Activated CD8-positive, alpha-beta T cell treated with anti-CD3 and anti-CD28 coated beads for 36 hours (primary cell): ENCODE results near the gene CLEC1A. TPM values are rescaled to one million over a fixed set of nuclear protein-coding genes. Genes with fewer than 3 reads are reported as not detected.

Source experiments
- ATAC-seq: fragments of 200-7000 bp; cut with Tn5 transposase; one replicate; pipeline ENCODE4 v1.10.0; 2021; ENCODE audit warnings: mild to moderate bottlenecking, moderate library complexity
- CTCF ChIA-PET: fragments of 350-600 bp; sonication (Branson Sonifier 250); formaldehyde crosslinking; loops from one replicate; lab custom pipeline; 2021; ENCODE audit warnings: antibody characterized with exemption; lab: Charles Lee
- POLR2A ChIA-PET: fragments of 350-600 bp; sonication (Branson Sonifier 250); formaldehyde crosslinking; loops from one replicate; lab custom pipeline; 2021; ENCODE audit warnings: antibody characterized with exemption; lab: Charles Lee
- DNase-seq: peaks from one replicate; pipeline ENCODE4 v3.0.0-alpha.2; 2020
- H3K27ac Mint-ChIP-seq: one replicate; pipeline ENCODE4 v1.8.0; 2021; ENCODE audit warnings: mild to moderate bottlenecking, mixed read lengths
- H3K27me3 Mint-ChIP-seq: one replicate; pipeline ENCODE4 v1.8.0; 2021; ENCODE audit warnings: mixed read lengths
- H3K36me3 Mint-ChIP-seq: one replicate; pipeline ENCODE4 v1.8.0; 2021; ENCODE audit warnings: low read depth, mixed read lengths
- H3K4me1 Mint-ChIP-seq: one replicate; pipeline ENCODE4 v1.8.0; 2021; ENCODE audit warnings: low read depth, mixed read lengths
- H3K4me3 Mint-ChIP-seq: one replicate; pipeline ENCODE4 v1.8.0; 2021; ENCODE audit warnings: mild to moderate bottlenecking, moderate library complexity, mixed read lengths
- H3K9me3 Mint-ChIP-seq: one replicate; pipeline ENCODE4 v1.8.0; 2021; ENCODE audit warnings: mixed read lengths
- intact Hi-C: fragments of 100-400 bp; cut with micrococcal nuclease; formaldehyde crosslinking; loops from one replicate; pipeline ENCODE4 v1.10.0; 2022
- total RNA-seq, 2 experiments: library from RNA; stranded (reverse); gene quantifications; one replicate each; pipeline ENCODE4 v1.2.3, GENCODE V29; 2021
- TF ChIP-seq, protein P1 (sequence below): fragments of 200-600 bp; IDR thresholded peaks from one replicate; pipeline ENCODE4 v1.8.0; 2022; ENCODE audit warnings: antibody characterized with exemption, mild to moderate bottlenecking

Gene CLEC1A
- total RNA-seq, 2 experiments from 2014 or later, result not detected

GRCh38 chr12:10136637-10137205 is 37.9 kb upstream of the CLEC1A start:
- CTCF ChIA-PET, result interaction anchor here (0.7 to 1.7 kb wide), 5 partner anchors 17 to 325 kb away, joined by 3 to 6 read pairs (median 3); no protein-coding TSS in a partner anchor
- intact Hi-C loops, result loop anchor here (10.0 kb wide), 2 partner anchors 192 to 392 kb away; no protein-coding TSS in a partner anchor
- POLR2A ChIA-PET, result interaction anchor here (0.6 to 0.8 kb wide), 2 partner anchors 63 to 385 kb away, joined by 3 read pairs; no protein-coding TSS in a partner anchor
- no peaks in the 10 kb centered on the region for H3K9me3 Mint-ChIP-seq
- DNase-seq (no peak), ATAC-seq (no peak)
- peaks cover 8% of the 10 kb centered on the region for H3K27me3 Mint-ChIP-seq
- no peak overlapping the region for H3K4me3 Mint-ChIP-seq
- H3K36me3 Mint-ChIP-seq, result no peaks in the 10 kb centered on the region
- TF ChIP-seq, protein P1, sequence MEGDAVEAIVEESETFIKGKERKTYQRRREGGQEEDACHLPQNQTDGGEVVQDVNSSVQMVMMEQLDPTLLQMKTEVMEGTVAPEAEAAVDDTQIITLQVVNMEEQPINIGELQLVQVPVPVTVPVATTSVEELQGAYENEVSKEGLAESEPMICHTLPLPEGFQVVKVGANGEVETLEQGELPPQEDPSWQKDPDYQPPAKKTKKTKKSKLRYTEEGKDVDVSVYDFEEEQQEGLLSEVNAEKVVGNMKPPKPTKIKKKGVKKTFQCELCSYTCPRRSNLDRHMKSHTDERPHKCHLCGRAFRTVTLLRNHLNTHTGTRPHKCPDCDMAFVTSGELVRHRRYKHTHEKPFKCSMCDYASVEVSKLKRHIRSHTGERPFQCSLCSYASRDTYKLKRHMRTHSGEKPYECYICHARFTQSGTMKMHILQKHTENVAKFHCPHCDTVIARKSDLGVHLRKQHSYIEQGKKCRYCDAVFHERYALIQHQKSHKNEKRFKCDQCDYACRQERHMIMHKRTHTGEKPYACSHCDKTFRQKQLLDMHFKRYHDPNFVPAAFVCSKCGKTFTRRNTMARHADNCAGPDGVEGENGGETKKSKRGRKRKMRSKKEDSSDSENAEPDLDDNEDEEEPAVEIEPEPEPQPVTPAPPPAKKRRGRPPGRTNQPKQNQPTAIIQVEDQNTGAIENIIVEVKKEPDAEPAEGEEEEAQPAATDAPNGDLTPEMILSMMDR, result no peak
- H3K4me1 Mint-ChIP-seq, result peaks cover 2% of the 10 kb centered on the region
- no peak overlapping the region for H3K27ac Mint-ChIP-seq

DNA sequence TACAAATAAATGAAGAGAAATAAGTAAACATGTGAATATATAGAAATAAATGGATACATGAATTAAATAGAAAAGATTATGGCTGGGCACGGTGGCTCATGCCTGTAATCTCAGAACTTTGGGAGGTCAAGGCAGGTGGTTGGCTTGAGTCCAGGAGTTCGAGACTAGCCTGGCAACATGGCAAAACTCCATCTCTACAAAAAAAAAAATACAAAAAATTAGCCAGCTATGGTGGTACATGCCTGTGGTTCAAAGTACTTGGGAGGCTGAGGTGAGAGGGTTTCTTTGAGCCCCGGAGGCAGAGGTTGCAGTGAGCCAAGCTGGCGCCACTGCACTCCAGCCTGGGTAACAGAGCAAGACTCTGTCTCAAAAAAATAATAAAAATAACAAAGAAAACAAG is 36.3 kb upstream of the CLEC1A start:
- DNase-seq (no peak), ATAC-seq (no peak)
- ChIA-PET CTCF (interaction anchor here (0.6 to 1.1 kb wide), 2 partner anchors 321 to 385 kb away, joined by 3 read pairs; no protein-coding TSS in a partner anchor), POLR2A (no interaction called here)
- intact Hi-C loops, result loop anchor here (10.0 kb wide), 2 partner anchors 190 to 390 kb away; no protein-coding TSS in a partner anchor
- Mint-ChIP-seq H3K9me3 (no peaks in the 10 kb centered on the region), H3K4me1 (peaks cover 9% of the 10 kb centered on the region), H3K27ac (no peak overlapping the region), H3K27me3 (peaks cover 10% of the 10 kb centered on the region), H3K36me3 (no peaks in the 10 kb centered on the region), H3K4me3 (no peak overlapping the region)
- TF ChIP-seq, protein P1, result no peak

GRCh38 chr12:10132850-10133370 is 34.1 kb upstream of the CLEC1A start:
- H3K36me3 Mint-ChIP-seq, result no peaks in the 10 kb centered on the region

GRCh38 chr12:10131111-10131690 is 32.4 kb upstream of the CLEC1A start:
- peaks cover 13% of the 10 kb centered on the region for H3K4me1 Mint-ChIP-seq
- no peaks in the 10 kb centered on the region for H3K36me3 Mint-ChIP-seq
- ChIA-PET POLR2A (interaction anchor here (0.9 kb wide), 1 partner anchor 118 kb away, joined by 3 read pairs; no protein-coding TSS in a partner anchor), CTCF (interaction anchor here (1.0 to 2.2 kb wide), 3 partner anchors 8 to 22 kb away, joined by 3 to 13 read pairs (median 10); no protein-coding TSS in a partner anchor)
- H3K27me3 Mint-ChIP-seq, result peaks cover 8% of the 10 kb centered on the region
- no peak for ATAC-seq
- DNase-seq, result no peak
- intact Hi-C loops, result loop anchor here (10.0 kb wide), 2 partner anchors 186 to 386 kb away; no protein-coding TSS in a partner anchor
- no peak overlapping the region for H3K27ac Mint-ChIP-seq
- TF ChIP-seq, protein P1, result no peak
- no peaks in the 10 kb centered on the region for H3K9me3 Mint-ChIP-seq
- no peak overlapping the region for H3K4me3 Mint-ChIP-seq

More at GRCh38 chr12:10132850-10133370, 34.1 kb upstream of the CLEC1A start:
- H3K4me1 Mint-ChIP-seq, result peaks cover 13% of the 10 kb centered on the region
- no peaks in the 10 kb centered on the region for H3K9me3 Mint-ChIP-seq
- H3K27me3 Mint-ChIP-seq, result peaks cover 8% of the 10 kb centered on the region
- H3K4me3 Mint-ChIP-seq, result no peak overlapping the region
- intact Hi-C loops, result loop anchor here (10.0 kb wide), 2 partner anchors 188 to 388 kb away; no protein-coding TSS in a partner anchor
- ChIA-PET POLR2A (no interaction called here), CTCF (interaction anchor here (1.0 kb wide), 2 partner anchors 20 to 35 kb away, joined by 3 read pairs; no protein-coding TSS in a partner anchor)
- TF ChIP-seq, protein P1, result no peak
- H3K27ac Mint-ChIP-seq, result no peak overlapping the region
- ATAC-seq (no peak), DNase-seq (no peak)
